COLO668 (cell line): ENCODE data around the gene ACSL1.

Experiments
- DNase-seq: peaks from one replicate; lab custom pipeline; 2025; ENCODE audit not compliant: unreplicated experiment; lab: John Stamatoyannopoulos, UW

Gene ACSL1, protein sequence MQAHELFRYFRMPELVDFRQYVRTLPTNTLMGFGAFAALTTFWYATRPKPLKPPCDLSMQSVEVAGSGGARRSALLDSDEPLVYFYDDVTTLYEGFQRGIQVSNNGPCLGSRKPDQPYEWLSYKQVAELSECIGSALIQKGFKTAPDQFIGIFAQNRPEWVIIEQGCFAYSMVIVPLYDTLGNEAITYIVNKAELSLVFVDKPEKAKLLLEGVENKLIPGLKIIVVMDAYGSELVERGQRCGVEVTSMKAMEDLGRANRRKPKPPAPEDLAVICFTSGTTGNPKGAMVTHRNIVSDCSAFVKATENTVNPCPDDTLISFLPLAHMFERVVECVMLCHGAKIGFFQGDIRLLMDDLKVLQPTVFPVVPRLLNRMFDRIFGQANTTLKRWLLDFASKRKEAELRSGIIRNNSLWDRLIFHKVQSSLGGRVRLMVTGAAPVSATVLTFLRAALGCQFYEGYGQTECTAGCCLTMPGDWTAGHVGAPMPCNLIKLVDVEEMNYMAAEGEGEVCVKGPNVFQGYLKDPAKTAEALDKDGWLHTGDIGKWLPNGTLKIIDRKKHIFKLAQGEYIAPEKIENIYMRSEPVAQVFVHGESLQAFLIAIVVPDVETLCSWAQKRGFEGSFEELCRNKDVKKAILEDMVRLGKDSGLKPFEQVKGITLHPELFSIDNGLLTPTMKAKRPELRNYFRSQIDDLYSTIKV

DNA sequence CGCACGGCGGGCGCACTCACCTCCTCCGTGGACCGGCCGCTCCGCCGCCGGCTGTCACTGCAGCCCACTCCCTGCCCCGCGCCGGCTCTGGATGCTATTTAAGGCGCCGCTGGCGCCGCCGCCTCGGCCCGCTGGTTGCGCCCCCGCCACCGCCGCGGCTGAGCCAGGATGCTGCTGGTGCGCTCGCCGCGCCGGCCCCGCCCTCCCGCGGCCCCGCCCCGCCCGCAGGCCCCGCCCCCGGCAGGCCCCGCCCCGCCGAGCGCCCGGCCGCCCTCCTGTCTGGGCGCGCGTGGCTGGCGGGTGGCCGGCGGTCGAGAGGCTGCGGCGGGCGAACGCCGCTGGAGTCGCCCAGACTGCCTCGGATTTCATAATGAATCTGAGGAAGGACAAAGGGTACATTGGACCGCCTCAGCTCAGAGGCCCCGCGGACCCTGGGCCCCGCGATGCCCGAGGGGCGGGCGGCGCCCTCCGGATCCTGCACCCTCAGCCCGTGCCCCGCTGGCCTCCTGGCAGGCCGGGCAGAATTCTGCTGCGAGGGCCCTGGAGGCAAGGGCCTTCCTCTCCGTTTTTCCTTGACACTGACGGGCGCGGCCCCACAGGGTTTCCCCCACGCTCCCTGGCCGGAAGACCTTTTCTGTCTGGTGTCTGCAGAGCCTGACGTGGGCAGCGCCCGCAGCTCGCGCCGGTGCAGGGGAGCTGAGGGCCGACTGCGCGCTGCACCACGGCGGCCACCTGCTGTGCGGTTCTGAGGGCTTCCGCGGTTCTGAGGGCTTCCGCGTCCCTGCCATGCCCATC is at the start of gene ACSL1:
TSS of gene ACSL1 (minus strand) at position 73 of the 795 bp plus-strand sequence. CDS start 22,454 bp downstream, outside the sequence.
- peak; percentile 80 for DNase-seq

DNA sequence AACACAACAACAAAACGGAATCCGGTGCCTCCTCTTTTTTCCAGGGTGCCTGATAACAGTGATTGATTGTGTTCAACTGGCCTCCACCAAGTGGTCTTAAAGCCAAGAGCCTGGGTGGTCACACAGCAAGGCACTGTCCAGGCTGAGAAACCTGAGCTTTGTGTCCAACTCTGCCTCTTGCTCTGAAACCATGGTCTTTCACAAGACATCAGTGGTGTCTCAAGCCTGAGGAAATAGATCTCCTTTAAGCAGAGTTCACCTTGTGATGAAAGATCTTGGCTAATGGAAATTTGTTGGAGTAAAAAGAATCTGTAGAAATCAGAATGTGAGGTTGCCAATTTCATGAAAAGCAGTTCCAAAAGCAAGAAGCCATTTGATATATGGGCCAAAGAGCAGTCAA is 47.3 kb upstream of the ACSL1 start:
- DNase-seq = no peak

DNA sequence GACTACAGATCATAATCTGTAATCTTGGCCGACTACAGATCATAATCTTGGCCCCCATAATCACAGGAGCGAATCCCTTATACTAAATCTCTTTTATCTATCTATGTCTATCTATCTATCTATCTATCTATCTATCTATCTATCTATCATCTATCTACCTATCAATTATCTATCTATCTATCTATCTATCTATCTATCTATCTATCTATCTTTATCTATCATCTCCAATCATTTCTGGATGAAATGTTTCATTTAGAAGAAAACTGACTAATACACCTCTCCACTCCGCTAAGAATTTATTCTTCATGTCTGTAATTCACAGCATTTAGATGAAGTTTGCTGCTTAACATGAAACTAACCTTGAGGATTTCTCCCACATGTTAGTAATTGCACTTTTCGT is 45.0 kb upstream of the ACSL1 start:
- no peak for DNase-seq

GRCh38 chr4:184868623-184869022 is 42.9 kb upstream of the ACSL1 start:
- no peak for DNase-seq

DNA sequence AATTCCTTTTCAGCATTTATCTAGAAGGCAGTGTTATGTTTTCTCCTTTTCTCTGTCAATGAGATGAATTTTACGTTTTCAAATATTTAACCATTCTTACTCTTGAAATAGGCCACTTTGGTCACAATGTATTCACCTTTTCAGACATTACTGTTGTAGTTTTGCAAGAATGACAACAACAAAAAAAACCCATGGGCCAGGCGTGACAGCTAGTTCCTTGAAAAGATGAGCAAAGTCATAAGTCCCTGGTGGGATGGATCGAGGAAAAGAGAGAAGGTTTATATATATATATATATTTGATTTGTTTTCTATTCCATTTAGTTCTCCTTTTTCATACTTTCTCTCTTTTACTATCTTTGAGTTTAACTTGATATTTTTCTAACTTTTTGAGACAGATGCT is 38.1 kb upstream of the ACSL1 start:
- no peak for DNase-seq

- no peak for DNase-seq
These were observed 35.3 kb upstream of the ACSL1 start for GRCh38 chr4:184861047-184861446.

DNA sequence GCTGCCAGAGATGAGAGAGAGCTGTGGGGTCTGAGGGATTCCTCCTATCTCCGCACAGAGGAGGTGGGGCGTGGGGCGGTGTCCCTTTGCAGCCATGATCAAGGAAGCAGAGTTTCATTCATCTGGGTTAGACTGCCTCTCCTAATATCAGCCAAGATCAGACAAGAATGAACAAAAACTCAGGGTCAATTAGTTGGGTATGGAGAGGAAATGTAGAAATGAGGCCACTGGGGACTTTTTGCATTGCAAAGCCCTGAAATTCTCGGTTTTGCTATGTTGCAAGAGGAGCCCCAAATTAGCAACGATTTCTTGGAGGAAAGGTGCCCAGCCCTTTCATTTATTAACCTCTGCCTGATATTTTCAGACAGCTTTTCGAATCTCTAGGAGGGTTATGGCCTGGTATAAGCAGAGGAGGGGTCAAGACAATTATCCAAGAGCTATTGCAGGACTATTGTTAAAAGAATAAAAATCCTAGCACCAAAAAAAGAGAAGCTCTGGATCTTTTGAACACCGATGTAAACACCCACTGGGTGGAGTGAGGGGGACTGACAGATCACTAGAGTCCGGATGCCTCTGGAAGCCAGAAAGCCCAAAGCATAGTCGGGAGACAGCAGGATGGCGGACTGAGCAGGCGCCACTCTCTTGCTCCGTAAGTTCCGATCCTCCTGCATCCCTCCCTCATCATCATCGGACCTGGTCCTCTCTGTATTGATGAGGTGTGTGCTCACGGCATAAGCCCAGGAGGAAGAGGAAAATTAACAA is 34.4 kb upstream of the ACSL1 start:
- DNase-seq = no peak

DNA sequence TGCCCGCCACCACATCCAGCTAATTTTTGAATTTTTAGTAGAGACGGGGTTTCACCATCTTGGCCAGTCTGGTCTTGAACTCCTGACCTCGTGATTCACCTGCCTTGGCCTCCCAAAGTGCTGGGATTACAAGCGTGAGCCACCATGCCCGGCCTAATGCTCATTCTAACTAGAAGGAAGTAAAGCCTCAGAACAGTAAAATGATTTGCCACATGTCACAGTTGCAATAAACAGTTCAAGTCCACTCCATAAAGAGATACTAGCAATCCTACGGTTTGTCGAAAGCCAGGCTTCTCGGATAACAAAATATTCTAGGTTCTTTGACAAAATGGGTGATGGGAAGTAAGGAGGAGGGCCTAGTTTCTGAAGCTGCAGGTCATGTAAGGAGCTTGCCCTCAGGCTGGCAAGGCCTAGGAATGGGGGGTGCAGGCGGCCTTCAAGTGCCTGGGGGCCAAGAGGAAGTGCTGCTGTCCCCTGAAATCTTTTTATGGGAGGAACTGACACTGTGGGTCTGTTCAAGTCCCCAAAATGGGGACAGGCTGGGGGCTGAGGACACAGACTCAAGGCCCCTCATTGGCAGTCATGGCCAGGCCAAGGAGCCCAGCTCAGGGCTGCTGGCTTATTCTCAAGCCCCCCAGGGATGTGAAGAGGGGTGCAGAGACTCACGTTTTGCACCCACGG is 31.8 kb upstream of the ACSL1 start:
- no peak for DNase-seq

DNA sequence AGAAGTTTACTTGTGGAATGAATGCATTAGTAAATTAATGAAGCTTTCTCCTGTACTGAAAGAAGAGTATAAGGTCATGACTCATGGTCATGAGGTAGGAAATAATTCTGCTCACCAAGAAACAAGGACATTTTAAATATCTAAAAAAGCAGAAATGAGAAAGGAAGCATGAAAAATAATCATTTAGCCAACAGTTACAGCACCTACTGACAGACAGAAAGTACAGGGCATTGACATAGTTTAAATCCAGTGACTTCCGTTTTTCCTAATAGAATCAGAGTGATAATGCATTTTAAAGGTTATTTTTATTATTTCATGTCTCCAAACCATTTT is 30.5 kb upstream of the ACSL1 start:
- no peak for DNase-seq

DNA sequence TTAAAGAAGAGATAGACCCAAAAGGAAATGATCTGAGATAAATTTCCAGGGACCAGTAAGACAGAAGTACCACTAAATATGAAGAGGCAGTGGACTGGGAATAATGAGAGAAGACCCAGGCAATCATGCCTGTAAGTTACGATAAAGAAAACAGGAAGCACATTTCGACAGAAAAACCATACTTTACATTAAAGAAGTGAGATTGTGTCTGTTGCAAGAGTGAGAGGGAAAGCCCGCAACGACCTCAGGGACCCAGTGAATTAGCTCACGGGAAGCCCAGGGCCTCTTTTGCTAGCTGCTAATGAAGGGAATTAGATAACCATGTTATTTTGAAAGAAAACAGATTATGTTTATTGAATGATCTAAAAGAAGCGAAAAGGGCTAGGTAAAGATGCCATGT is 28.9 kb upstream of the ACSL1 start:
- DNase-seq = no peak

DNA sequence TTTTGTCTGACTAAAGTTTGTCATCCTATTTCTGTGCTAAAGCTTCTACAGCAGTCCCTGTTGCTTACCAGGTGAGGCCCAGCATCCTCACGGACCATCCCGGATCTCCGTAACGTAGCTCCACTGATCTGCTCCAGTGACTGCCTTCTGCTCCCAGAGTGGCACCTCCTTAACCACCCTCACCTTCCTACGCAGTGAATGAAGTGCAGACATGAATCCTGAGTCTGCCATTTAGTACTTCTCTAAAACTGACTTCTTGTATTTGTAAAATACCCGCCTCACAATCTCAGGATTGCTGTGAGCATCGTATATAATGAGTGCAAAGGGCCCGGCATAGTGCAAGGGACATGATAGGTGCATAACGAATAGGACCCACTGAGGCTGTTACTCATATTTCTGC is 27.7 kb upstream of the ACSL1 start:
- DNase-seq = no peak

DNA sequence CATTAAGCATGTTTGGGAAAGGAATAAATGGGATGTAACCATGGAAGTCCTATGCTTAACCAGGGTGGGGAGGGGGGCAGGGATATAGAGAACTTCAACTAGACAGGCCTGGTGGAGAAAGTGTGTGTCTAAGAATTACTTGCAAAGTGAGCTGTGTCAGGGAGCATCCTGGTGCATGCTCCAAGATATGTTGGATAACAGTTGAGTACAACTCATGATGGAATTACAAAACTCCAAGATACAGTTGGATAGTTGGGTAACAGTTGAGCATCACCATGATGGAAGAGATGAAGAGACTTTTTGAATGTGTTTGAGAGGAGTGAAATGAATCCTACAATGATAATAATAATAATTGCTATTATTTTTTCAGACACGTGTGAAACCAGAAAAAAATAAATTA is 26.1 kb upstream of the ACSL1 start:
- DNase-seq = no peak

DNA sequence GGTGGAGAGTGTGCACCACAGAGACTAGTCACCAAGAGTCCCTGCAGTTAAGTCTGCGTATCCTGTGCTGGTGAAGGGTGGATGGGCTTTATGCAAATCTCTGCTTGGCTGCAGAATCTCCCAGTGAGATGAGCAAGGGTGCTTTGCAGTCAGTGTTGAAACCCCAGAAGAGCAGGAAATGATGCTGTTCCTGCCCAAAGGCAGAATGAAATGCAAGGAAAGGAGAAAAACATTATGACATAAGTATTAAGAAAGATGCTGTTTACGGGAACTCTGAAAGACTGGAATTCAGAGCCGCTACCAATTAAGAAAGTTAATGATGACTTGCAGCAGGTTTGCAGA is 25.4 kb upstream of the ACSL1 start:
- DNase-seq = no peak

DNA sequence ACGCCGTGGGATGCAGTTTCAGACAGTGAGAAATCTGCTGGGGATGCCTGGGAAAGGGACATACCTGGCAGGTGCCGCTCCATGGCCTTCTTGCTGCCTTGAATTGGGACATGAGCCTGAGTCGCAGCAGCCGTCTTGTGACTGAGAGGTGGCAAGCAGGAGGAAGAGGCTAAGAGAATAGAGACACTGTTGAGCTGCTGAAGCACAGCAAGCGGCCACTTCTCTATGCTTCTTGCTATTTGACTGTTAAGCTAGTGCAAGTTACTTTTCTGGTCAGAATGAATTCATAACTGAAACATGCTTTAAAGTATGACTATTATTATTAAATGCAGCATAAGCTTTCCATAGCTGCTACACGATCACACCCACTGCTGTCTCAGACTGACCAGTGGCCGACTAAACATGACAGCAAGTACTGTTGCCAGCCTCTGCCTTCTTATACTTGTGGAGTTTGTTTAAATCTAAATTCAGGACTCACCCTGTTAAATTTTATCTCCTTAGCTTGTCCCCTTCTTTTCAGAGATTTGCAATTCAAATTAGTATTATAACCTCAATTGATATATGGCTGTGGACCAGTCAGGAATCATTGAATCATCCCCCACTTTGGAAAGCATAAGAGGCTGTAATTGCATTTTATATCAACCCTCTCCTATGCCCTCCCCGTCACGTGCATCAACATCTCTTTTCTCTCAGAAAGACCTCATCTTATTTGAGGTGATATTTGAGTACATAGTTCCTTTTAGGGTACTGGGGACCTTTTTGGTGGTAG is 24.8 kb upstream of the ACSL1 start:
- DNase-seq = no peak

- no peak for DNase-seq
These were observed 24.2 kb upstream of the ACSL1 start for GRCh38 chr4:184850018-184850417.

- DNase-seq = no peak
These were observed 23.4 kb upstream of the ACSL1 start for GRCh38 chr4:184849185-184849584.

DNA sequence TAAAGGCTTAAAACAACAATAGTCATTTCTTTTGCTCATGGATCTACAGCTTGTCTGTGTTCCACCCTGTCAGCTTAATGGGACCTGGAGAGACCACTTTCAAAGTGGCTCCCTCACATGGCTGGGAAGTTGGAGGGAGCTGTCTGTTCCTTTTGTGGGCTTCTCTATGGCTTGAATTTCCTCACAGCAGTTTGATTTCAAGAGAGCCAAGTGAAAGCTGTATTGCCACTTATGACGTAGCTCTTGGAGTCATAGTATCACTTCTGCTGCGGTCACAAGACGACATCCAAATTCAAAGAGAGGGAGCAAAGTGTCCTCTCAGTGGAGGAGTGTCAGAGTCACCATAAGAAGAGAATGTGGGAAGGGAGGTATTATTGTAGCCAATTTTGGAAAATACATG is 22.7 kb upstream of the ACSL1 start:
- no peak for DNase-seq

DNA sequence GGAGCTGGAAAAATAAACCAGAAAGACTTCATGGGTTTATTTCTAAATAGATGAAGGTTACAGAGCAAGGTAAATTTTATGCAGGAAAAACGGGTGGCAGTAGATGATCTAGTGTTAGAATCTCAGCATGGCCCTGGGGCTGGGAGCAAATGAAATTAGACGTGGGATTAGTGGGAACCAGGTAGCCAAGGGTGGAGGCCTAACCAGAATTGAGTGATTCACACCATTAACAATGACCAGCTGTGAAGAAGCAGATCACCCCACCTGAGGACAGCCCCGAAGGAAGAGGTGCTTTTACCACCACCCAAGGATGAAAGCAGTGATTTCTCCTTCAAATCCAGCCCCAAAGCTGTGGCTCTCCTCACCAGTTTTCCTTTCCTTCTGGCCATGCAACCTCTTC is 20.8 kb upstream of the ACSL1 start:
- DNase-seq = no peak

- no peak for DNase-seq
These were observed 19.7 kb upstream of the ACSL1 start for GRCh38 chr4:184845367-184846021.
